ENCODE measurements around the gene WDR82.
A peak's percentile ranks its signal among the peaks of the same experiment; 100 is the strongest.

Gene WDR82

GRCh38 chr3:52238193-52238760 is 40.2 kb downstream of the WDR82 start:
- DNase-seq (ENCODE audit: low spot score) = no peak

- peak; percentile 66 for DNase-seq (ENCODE audit: low spot score)
Measured at GRCh38 chr3:52237657-52238172, 40.7 kb downstream of the WDR82 start.

GRCh38 chr3:52237006-52237656 is 41.3 kb downstream of the WDR82 start:
- DNase-seq (ENCODE audit: low spot score) = no peak

- DNase-seq (ENCODE audit: low spot score) = no peak
Measured at GRCh38 chr3:52236424-52236886, 42.0 kb downstream of the WDR82 start.

GRCh38 chr3:52234516-52235447 is 43.7 kb downstream of the WDR82 start:
- no peak for DNase-seq (ENCODE audit: low spot score)

GRCh38 chr3:52233968-52234367 is 44.5 kb downstream of the WDR82 start:
- peak; percentile 60 for DNase-seq (ENCODE audit: low spot score)

GRCh38 chr3:52233108-52233591 is 45.3 kb downstream of the WDR82 start:
- no peak for DNase-seq (ENCODE audit: low spot score)

GRCh38 chr3:52232279-52233107 is 46.0 kb downstream of the WDR82 start:
- no peak for DNase-seq (ENCODE audit: low spot score)

- peak; percentile 46 for DNase-seq (ENCODE audit: low spot score)
Measured at GRCh38 chr3:52231502-52232278, 46.8 kb downstream of the WDR82 start.

- DNase-seq (ENCODE audit: low spot score) = no peak
Measured at GRCh38 chr3:52230889-52231499, 47.5 kb downstream of the WDR82 start.

- DNase-seq (ENCODE audit: low spot score) = no peak
Measured at GRCh38 chr3:52230461-52230860, 48.0 kb downstream of the WDR82 start.

GRCh38 chr3:52229656-52230055 is 48.8 kb downstream of the WDR82 start:
- no peak for DNase-seq (ENCODE audit: low spot score)

GRCh38 chr3:52228751-52229291 is 49.6 kb downstream of the WDR82 start:
- DNase-seq (ENCODE audit: low spot score) = no peak

- DNase-seq (ENCODE audit: low spot score) = no peak
Measured at GRCh38 chr3:52228266-52228665, 50.2 kb downstream of the WDR82 start.

- no peak for DNase-seq (ENCODE audit: low spot score)
Measured at GRCh38 chr3:52227766-52228165, 50.7 kb downstream of the WDR82 start.

GRCh38 chr3:52227117-52227516 is 51.3 kb downstream of the WDR82 start:
- no peak for DNase-seq (ENCODE audit: low spot score)

- no peak for DNase-seq (ENCODE audit: low spot score)
Measured at GRCh38 chr3:52226229-52226817, 52.1 kb downstream of the WDR82 start.

- DNase-seq (ENCODE audit: low spot score) = no peak
Measured at GRCh38 chr3:52225452-52226228, 52.8 kb downstream of the WDR82 start, which contains the start of gene TLR9. TLR9 (minus strand) TSS chr3:52225645; CDS start chr3:52225529, 116 bp downstream.
